K562 (cell line): Measurements from ENCODE around the gene POLR3A. TPM values are rescaled to one million over a fixed set of nuclear protein-coding genes. Genes with fewer than 3 reads are reported as not detected.

Experiments
- ATAC-seq: fragments of 200-7000 bp; cut with Tn5 transposase; 3 replicates; pipeline ENCODE4 v1.9.1; 2020; ENCODE audit warnings: moderate library complexity
- BruUV-seq: library from RNA; stranded (reverse); fragments of 400-500 nt; replicated peaks from 2 replicates; lab custom pipeline; 2021; lab: Mats Ljungman, UMichigan
- CTCF ChIA-PET: fragments of 300-600 bp; formaldehyde crosslinking; extraction: SDS; loops from one replicate; lab custom pipeline; 2021; ENCODE audit warnings: low intra/inter-chr PET ratio; lab: Yijun Ruan, JAX
- POLR2A ChIA-PET: fragments of 300-600, 350-650 bp; sonication (Branson Sonifier 250); formaldehyde crosslinking; extraction: SDS; loops from one replicate; lab custom pipeline; 2021; ENCODE audit warnings: antibody characterized with exemption, inconsistent platforms; lab: Yijun Ruan, JAX
- DNase-seq, 4 experiments: peaks; one replicate each; pipeline versions ENCODE4 v3.0.0 to v3.0.0-alpha.2; 2011 to 2018; ENCODE audit warnings: low spot score in 3 of 4, mixed read lengths in 3 of 4; ENCODE audit errors: extremely low read depth in 1 of 4
- FAIRE-seq: peaks from 2 replicates; lab custom pipeline; 2011; peaks lifted over from hg19 to GRCh38; lab: Jason Lieb, UNC
- H2AFZ ChIP-seq: 2 replicates; pipeline ENCODE4 v1.6.0; 2011; ENCODE audit warnings: low read depth, low read length, control low read depth, inconsistent platforms
- H3K27ac ChIP-seq: fragments of 200-600 bp; 3 replicates; pipeline ENCODE4 v1.8.0; 2011; ENCODE audit warnings: low read depth, mild to moderate bottlenecking, control low read depth, inconsistent platforms, low read length, moderate library complexity, mixed read lengths; ENCODE audit errors: extremely low read depth
- H3K27me3 ChIP-seq, 2 experiments: fragments of 300-600 bp in 1 of 2; 2 replicates in 1 of 2; 3 replicates in 1 of 2; pipeline versions ENCODE4 v1.6.0 to v1.8.0; 2011; ENCODE audit warnings: inconsistent platforms in 2 of 2, low read length in 2 of 2, mild to moderate bottlenecking in 1 of 2, mixed read lengths in 1 of 2, moderate library complexity in 1 of 2; ENCODE audit not compliant: control insufficient read depth in 2 of 2, insufficient read depth in 2 of 2
- H3K36me3 ChIP-seq: fragments of 300-600 bp; 3 replicates; pipeline ENCODE4 v1.8.0; 2011; ENCODE audit warnings: mild to moderate bottlenecking, low read length, inconsistent platforms; ENCODE audit not compliant: control insufficient read depth, insufficient read depth
- H3K4me1 ChIP-seq, 2 experiments: fragments of 200-600 bp in 1 of 2; replicated peaks in 1 of 2; 2 replicates in 1 of 2; 3 replicates in 1 of 2; pipeline versions ENCODE4 v1.5.1 to v1.8.0; 2011; ENCODE audit warnings: inconsistent platforms in 2 of 2, low read length in 2 of 2, mild to moderate bottlenecking in 1 of 2, mixed read lengths in 1 of 2, moderate library complexity in 1 of 2; ENCODE audit not compliant: control insufficient read depth in 2 of 2, insufficient read depth in 2 of 2
- H3K4me2 ChIP-seq: 2 replicates; pipeline ENCODE4 v1.6.1; 2011; ENCODE audit warnings: low read length, control low read depth, inconsistent platforms, mixed read lengths; ENCODE audit not compliant: insufficient read depth
- H3K4me3 ChIP-seq: fragments of 200-600 bp; sonication (generic), shearing (Covaris generic); 2 replicates; pipeline ENCODE4 v1.5.1; 2016; ENCODE audit warnings: control low read depth, inconsistent platforms
- H3K79me2 ChIP-seq: fragments of 200-600 bp; 3 replicates; pipeline ENCODE4 v1.8.0; 2011; ENCODE audit warnings: low read length, inconsistent platforms; ENCODE audit not compliant: control insufficient read depth, insufficient read depth
- H3K9ac ChIP-seq, 2 experiments: 2 replicates each; pipeline versions ENCODE4 v1.6.0 to v1.6.1; 2011; ENCODE audit warnings: low read depth in 2 of 2, low read length in 2 of 2, control low read depth in 1 of 2, inconsistent platforms in 1 of 2, mild to moderate bottlenecking in 1 of 2, mixed read lengths in 1 of 2; ENCODE audit not compliant: insufficient read depth in 1 of 2
- H3K9me1 ChIP-seq: one replicate; pipeline ENCODE4 v1.6.0; 2011; ENCODE audit warnings: inconsistent platforms, mild to moderate bottlenecking, low read length, moderate library complexity; ENCODE audit not compliant: control insufficient read depth, insufficient read depth
- H3K9me3 ChIP-seq: replicated peaks from 2 replicates; pipeline ENCODE4 v1.5.1; 2011; ENCODE audit warnings: low read depth, low read length, inconsistent platforms; ENCODE audit not compliant: control insufficient read depth, insufficient read depth
- H4K20me1 ChIP-seq: replicated peaks from 2 replicates; pipeline ENCODE4 v1.6.1; 2011; ENCODE audit warnings: low read length, inconsistent platforms, mixed read lengths; ENCODE audit not compliant: control insufficient read depth, insufficient read depth
- ADNP ChIP-seq: fragments of 200-800 bp; sonication (Bioruptor generic); IDR thresholded peaks from 2 replicates; pipeline ENCODE4 v1.6.1; 2016; ENCODE audit warnings: missing genetic modification characterization, missing compliant biosample characterization
- WGBS: fragments of 100-300 bp; shearing (Covaris generic); methylation state at CpG from one replicate; pipeline ENCODE4 v1.1.6; 2016; ENCODE audit warnings: low coverage, mixed read lengths; ENCODE audit not compliant: insufficient coverage; ENCODE audit errors: missing lambda C conversion rate; 5-methylcytosine and 5-hydroxymethylcytosine counted together
- in situ Hi-C: fragments of 300-500 bp; cut with MboI; formaldehyde crosslinking; loops from 4 replicates; pipeline ENCODE4 v1.15.0; 2018; ENCODE audit warnings: inconsistent platforms, mixed read lengths
- intact Hi-C: fragments of 100-400 bp; cut with micrococcal nuclease; formaldehyde crosslinking; loops from 2 replicates; pipeline ENCODE4 v1.14.2; 2022
- polyA plus RNA-seq, 8 experiments: library from polyadenylated mRNA; depleted of rRNA in 4 of 8; stranded (reverse) in 5 of 8; unstranded in 3 of 8; fragments of >200 nt; fragmentation: Nextera tagmentation in 2 of 8; fragmentation: Illumina TruSeq in 1 of 8; extraction: Ambion mirVana in 2 of 8; extraction: Trizol in 1 of 8; gene quantifications; 2 replicates each; pipeline versions ENCODE4 v1.2.1 to v1.2.3, GENCODE V29; 2011 to 2014; ENCODE audit warnings: inconsistent platforms in 1 of 8, missing spikeins in 1 of 8
- total RNA-seq, 7 experiments: library from RNA; depleted of rRNA in 6 of 7; stranded (reverse); fragments of >200 nt in 6 of 7; fragmentation: Illumina TruSeq in 2 of 7; extraction: Trizol in 2 of 7; gene quantifications; 2 replicates each; pipeline versions ENCODE4 v1.2.1 to v1.2.3, GENCODE V29; 2011 to 2021; ENCODE audit warnings: low replicate concordance in 1 of 7
- TF ChIP-seq, protein P1 (sequence below), 2 experiments: fragments of 150-350 bp in 1 of 2; IDR thresholded peaks; 2 replicates each; pipeline ENCODE4 v1.6.1; 2012 to 2016; ENCODE audit warnings: low read depth in 2 of 2, low read length in 2 of 2, mild to moderate bottlenecking in 1 of 2, moderate library complexity in 1 of 2

The POLR3A gene
- total and polyA plus RNA-seq, 9 of the 15 experiments (the other 6 are each of a cell fraction or from before 2014, with no cell fraction given), result 14.9 to 37.0 (median 26.7) TPM

DNA sequence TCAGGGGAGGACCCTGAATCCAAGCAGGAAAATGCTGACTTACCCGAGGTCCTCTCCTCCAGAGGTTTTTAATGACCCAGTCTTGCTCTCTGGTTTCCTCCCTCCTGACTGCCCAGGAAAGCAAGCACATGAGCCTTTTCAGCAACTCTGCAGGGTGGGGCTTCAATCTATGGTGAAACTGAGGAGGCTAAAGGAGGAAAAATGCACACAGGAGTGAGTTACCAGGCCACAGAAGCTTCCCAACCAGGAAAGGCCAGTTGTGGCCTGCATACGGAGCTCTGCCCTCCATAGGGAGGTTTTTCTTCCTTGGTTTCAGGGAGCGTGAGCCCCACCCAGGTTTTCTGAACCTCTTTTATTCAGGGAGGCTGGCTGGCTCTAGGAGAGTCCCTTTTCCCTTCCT lies 88.7 kb downstream of the POLR3A start:
- CTCF ChIA-PET, result no interaction called here
- intact Hi-C loops (no loop called here), in situ Hi-C loops (no loop called here)
- POLR2A ChIA-PET, result interaction anchor here (1.0 to 9.1 kb wide), 3 partner anchors 10 to 17 kb away, joined by 3 to 89 read pairs (median 3); partner anchors contain the start of gene DLG5
- peak; percentile 72 for TF ChIP-seq ADNP
- TF ChIP-seq, protein P1, sequence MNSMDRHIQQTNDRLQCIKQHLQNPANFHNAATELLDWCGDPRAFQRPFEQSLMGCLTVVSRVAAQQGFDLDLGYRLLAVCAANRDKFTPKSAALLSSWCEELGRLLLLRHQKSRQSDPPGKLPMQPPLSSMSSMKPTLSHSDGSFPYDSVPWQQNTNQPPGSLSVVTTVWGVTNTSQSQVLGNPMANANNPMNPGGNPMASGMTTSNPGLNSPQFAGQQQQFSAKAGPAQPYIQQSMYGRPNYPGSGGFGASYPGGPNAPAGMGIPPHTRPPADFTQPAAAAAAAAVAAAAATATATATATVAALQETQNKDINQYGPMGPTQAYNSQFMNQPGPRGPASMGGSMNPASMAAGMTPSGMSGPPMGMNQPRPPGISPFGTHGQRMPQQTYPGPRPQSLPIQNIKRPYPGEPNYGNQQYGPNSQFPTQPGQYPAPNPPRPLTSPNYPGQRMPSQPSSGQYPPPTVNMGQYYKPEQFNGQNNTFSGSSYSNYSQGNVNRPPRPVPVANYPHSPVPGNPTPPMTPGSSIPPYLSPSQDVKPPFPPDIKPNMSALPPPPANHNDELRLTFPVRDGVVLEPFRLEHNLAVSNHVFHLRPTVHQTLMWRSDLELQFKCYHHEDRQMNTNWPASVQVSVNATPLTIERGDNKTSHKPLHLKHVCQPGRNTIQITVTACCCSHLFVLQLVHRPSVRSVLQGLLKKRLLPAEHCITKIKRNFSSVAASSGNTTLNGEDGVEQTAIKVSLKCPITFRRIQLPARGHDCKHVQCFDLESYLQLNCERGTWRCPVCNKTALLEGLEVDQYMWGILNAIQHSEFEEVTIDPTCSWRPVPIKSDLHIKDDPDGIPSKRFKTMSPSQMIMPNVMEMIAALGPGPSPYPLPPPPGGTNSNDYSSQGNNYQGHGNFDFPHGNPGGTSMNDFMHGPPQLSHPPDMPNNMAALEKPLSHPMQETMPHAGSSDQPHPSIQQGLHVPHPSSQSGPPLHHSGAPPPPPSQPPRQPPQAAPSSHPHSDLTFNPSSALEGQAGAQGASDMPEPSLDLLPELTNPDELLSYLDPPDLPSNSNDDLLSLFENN (IDR thresholded peaks at IDR 0.05; ENCODE audit: low read depth in 2 of 2, low read length in 2 of 2), result no peak
- FAIRE-seq (no peak), ATAC-seq (no peak), DNase-seq (no peak)
- no peaks in the 10 kb centered on the region for H3K36me3 ChIP-seq
- no peaks in the 10 kb centered on the region for H3K27me3 ChIP-seq
- no TSS peak for BruUV-seq
- no peaks in the 10 kb centered on the region for H3K9me1 ChIP-seq
- H4K20me1 ChIP-seq, result no peaks in the 10 kb centered on the region
- no peaks in the 10 kb centered on the region for H3K9me3 ChIP-seq
- H3K27ac ChIP-seq, result no peak overlapping the region
- peak overlapping the region; percentile 43 for H2AFZ ChIP-seq
- peaks cover 9 to 23% of the 10 kb centered on the region in 2 experiments; a peak in 4 of 5 replicates for H3K4me1 ChIP-seq
- 34% methylated on average over 3 of the region's 3 CpGs for WGBS
- H3K4me2 ChIP-seq, result no peak overlapping the region
- no peak overlapping the region for H3K9ac ChIP-seq
- no peak overlapping the region for H3K4me3 ChIP-seq
- H3K79me2 ChIP-seq, result no peaks in the 10 kb centered on the region
